Neural crest cell (in vitro differentiated cells): Measurements from ENCODE around the gene EIF2B4. TPM values are rescaled to one million over a fixed set of nuclear protein-coding genes. Genes with fewer than 3 reads are reported as not detected.
A peak's percentile ranks its signal among the peaks of the same experiment; 100 is the strongest.

Experiments
- DNase-seq: peaks from one replicate; pipeline ENCODE4 v3.0.0; 2021; ENCODE audit warnings: low read depth, mixed read lengths, low spot score
- H3K27ac Mint-ChIP-seq: one replicate; pipeline ENCODE4 v1.8.0; 2021; ENCODE audit warnings: mild to moderate bottlenecking, mixed read lengths; ENCODE audit not compliant: unreplicated experiment
- H3K27me3 Mint-ChIP-seq: 2 replicates; pipeline ENCODE4 v1.8.0; 2021; ENCODE audit warnings: low read depth, mild to moderate bottlenecking, mixed read lengths
- H3K36me3 Mint-ChIP-seq: 2 replicates; pipeline ENCODE4 v1.8.0; 2021; ENCODE audit warnings: low read depth, mild to moderate bottlenecking, mixed read lengths
- H3K4me1 Mint-ChIP-seq: 2 replicates; pipeline ENCODE4 v1.8.0; 2021; ENCODE audit warnings: mixed read lengths
- H3K4me3 Mint-ChIP-seq: one replicate; pipeline ENCODE4 v1.8.0; 2021; ENCODE audit warnings: mild to moderate bottlenecking, mixed read lengths
- H3K9me3 Mint-ChIP-seq: 2 replicates; pipeline ENCODE4 v1.8.0; 2021; ENCODE audit warnings: mixed read lengths
- CTCF ChIP-seq: fragments of 200-600 bp; sonication (generic); conservative IDR thresholded peaks from 2 replicates; pipeline ENCODE4 v1.5.0; 2021; ENCODE audit warnings: antibody characterized with exemption, mild to moderate bottlenecking
- total RNA-seq: library from RNA; stranded (reverse); gene quantifications from 2 replicates; pipeline ENCODE4 v1.2.1, GENCODE V29; 2021

Gene EIF2B4
- total RNA-seq, 1 donor from 2014 or later: 72.5 TPM

GRCh38 chr2:27376151-27376865 is 6.2 kb upstream of the EIF2B4 start:
- peak overlapping the region; percentile 81 for H3K4me3 Mint-ChIP-seq
- H3K9me3 Mint-ChIP-seq: no peaks in the 10 kb centered on the region
- no peak for DNase-seq
- peaks cover 15% of the 10 kb centered on the region for H3K27me3 Mint-ChIP-seq
- peaks cover 37% of the 10 kb centered on the region for H3K4me1 Mint-ChIP-seq
- no peak for TF ChIP-seq CTCF
- H3K27ac Mint-ChIP-seq: peak overlapping the region; percentile 86
- peaks cover 23% of the 10 kb centered on the region for H3K36me3 Mint-ChIP-seq

- no peak for DNase-seq
- TF ChIP-seq CTCF: no peak
- Mint-ChIP-seq H3K9me3 (no peaks in the 10 kb centered on the region), H3K4me3 (peak overlapping the region; percentile 81), H3K4me1 (peaks cover 33% of the 10 kb centered on the region), H3K36me3 (peaks cover 22% of the 10 kb centered on the region), H3K27me3 (peaks cover 17% of the 10 kb centered on the region), H3K27ac (peak overlapping the region; percentile 57)
Observed at GRCh38 chr2:27375513-27376099, 5.5 kb upstream of the EIF2B4 start.

- Mint-ChIP-seq H3K36me3 (peaks cover 24% of the 10 kb centered on the region), H3K4me3 (peak overlapping the region; percentile 68), H3K9me3 (no peaks in the 10 kb centered on the region), H3K27ac (no peak overlapping the region), H3K4me1 (peaks cover 34% of the 10 kb centered on the region), H3K27me3 (peaks cover 11% of the 10 kb centered on the region)
- DNase-seq: no peak
- TF ChIP-seq CTCF: no peak
Observed at GRCh38 chr2:27373567-27373966, 3.4 kb upstream of the EIF2B4 start.

- TF ChIP-seq CTCF: no peak
- no peak overlapping the region for H3K27ac Mint-ChIP-seq
- DNase-seq: no peak
- H3K4me1 Mint-ChIP-seq: peaks cover 36% of the 10 kb centered on the region
- H3K9me3 Mint-ChIP-seq: no peaks in the 10 kb centered on the region
- H3K36me3 Mint-ChIP-seq: peaks cover 24% of the 10 kb centered on the region
- peaks cover 11% of the 10 kb centered on the region for H3K27me3 Mint-ChIP-seq
- peak overlapping the region; percentile 98 for H3K4me3 Mint-ChIP-seq
Observed at GRCh38 chr2:27372937-27373336, 2.8 kb upstream of the EIF2B4 start.

- H3K4me1 Mint-ChIP-seq: peaks cover 36% of the 10 kb centered on the region
- DNase-seq: no peak
- peaks cover 9% of the 10 kb centered on the region for H3K27me3 Mint-ChIP-seq
- peak overlapping the region; percentile 98 for H3K4me3 Mint-ChIP-seq
- H3K9me3 Mint-ChIP-seq: no peaks in the 10 kb centered on the region
- peaks cover 31% of the 10 kb centered on the region for H3K36me3 Mint-ChIP-seq
- H3K27ac Mint-ChIP-seq: peak overlapping the region; percentile 99
- TF ChIP-seq CTCF: no peak
Observed at GRCh38 chr2:27370816-27371620, 880 bp upstream of the EIF2B4 start.
